Ishikawa (cell line): ENCODE results near the gene ABI3.

Experiments used
- CEBPB ChIP-seq: IDR thresholded peaks from 2 replicates; pipeline ENCODE4 v1.6.1; 2012
- CREB1 ChIP-seq: IDR thresholded peaks from 2 replicates; pipeline ENCODE4 v1.6.1; 2012; ENCODE audit warnings: low read depth
- EGR1 ChIP-seq: IDR thresholded peaks from 2 replicates; pipeline ENCODE4 v1.6.1; 2012
- EP300 ChIP-seq: IDR thresholded peaks from 2 replicates; pipeline ENCODE4 v1.6.1; 2012; ENCODE audit warnings: borderline replicate concordance
- FOXM1 ChIP-seq: IDR thresholded peaks from 2 replicates; pipeline ENCODE4 v1.6.1; 2012; ENCODE audit warnings: low read depth, borderline replicate concordance
- MAX ChIP-seq: IDR thresholded peaks from 2 replicates; pipeline ENCODE4 v1.6.1; 2012
- NFIC ChIP-seq: IDR thresholded peaks from 2 replicates; pipeline ENCODE4 v1.6.1; 2012
- RAD21 ChIP-seq: IDR thresholded peaks from 2 replicates; pipeline ENCODE4 v1.6.1; 2012; ENCODE audit warnings: low read depth
- TAF1 ChIP-seq: IDR thresholded peaks from 2 replicates; pipeline ENCODE4 v1.6.1; 2012; ENCODE audit warnings: low read depth, mild to moderate bottlenecking
- TCF12 ChIP-seq: IDR thresholded peaks from 2 replicates; pipeline ENCODE4 v1.6.1; 2012; ENCODE audit warnings: low read depth
- TEAD4 ChIP-seq: IDR thresholded peaks from 2 replicates; pipeline ENCODE4 v1.6.1; 2012
- YY1 ChIP-seq: IDR thresholded peaks from 2 replicates; pipeline ENCODE4 v1.6.1; 2012; ENCODE audit warnings: low read depth
- ZBTB7A ChIP-seq: IDR thresholded peaks from 2 replicates; pipeline ENCODE4 v1.6.1; 2012; ENCODE audit warnings: low read depth
- TF ChIP-seq, protein P1 (sequence below): IDR thresholded peaks from 2 replicates; pipeline ENCODE4 v1.6.1; 2012
- TF ChIP-seq, protein P2 (sequence below): IDR thresholded peaks from 2 replicates; pipeline ENCODE4 v1.6.1; 2012; ENCODE audit warnings: low read depth, mild to moderate bottlenecking

Gene ABI3

GRCh38 chr17:49196520-49196919 lies 14.0 kb upstream of the ABI3 start:
- TF ChIP-seq TEAD4 = no peak
- TF ChIP-seq CEBPB = no peak
- TF ChIP-seq, protein P1, sequence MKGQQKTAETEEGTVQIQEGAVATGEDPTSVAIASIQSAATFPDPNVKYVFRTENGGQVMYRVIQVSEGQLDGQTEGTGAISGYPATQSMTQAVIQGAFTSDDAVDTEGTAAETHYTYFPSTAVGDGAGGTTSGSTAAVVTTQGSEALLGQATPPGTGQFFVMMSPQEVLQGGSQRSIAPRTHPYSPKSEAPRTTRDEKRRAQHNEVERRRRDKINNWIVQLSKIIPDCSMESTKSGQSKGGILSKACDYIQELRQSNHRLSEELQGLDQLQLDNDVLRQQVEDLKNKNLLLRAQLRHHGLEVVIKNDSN = no peak
- no peak for TF ChIP-seq MAX
- no peak for TF ChIP-seq TAF1
- TF ChIP-seq, protein P2, sequence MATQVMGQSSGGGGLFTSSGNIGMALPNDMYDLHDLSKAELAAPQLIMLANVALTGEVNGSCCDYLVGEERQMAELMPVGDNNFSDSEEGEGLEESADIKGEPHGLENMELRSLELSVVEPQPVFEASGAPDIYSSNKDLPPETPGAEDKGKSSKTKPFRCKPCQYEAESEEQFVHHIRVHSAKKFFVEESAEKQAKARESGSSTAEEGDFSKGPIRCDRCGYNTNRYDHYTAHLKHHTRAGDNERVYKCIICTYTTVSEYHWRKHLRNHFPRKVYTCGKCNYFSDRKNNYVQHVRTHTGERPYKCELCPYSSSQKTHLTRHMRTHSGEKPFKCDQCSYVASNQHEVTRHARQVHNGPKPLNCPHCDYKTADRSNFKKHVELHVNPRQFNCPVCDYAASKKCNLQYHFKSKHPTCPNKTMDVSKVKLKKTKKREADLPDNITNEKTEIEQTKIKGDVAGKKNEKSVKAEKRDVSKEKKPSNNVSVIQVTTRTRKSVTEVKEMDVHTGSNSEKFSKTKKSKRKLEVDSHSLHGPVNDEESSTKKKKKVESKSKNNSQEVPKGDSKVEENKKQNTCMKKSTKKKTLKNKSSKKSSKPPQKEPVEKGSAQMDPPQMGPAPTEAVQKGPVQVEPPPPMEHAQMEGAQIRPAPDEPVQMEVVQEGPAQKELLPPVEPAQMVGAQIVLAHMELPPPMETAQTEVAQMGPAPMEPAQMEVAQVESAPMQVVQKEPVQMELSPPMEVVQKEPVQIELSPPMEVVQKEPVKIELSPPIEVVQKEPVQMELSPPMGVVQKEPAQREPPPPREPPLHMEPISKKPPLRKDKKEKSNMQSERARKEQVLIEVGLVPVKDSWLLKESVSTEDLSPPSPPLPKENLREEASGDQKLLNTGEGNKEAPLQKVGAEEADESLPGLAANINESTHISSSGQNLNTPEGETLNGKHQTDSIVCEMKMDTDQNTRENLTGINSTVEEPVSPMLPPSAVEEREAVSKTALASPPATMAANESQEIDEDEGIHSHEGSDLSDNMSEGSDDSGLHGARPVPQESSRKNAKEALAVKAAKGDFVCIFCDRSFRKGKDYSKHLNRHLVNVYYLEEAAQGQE = no peak
- TF ChIP-seq FOXM1 = no peak
- TF ChIP-seq ZBTB7A = no peak
- TF ChIP-seq CREB1 = no peak
- no peak for TF ChIP-seq EP300

GRCh38 chr17:49197346-49197998 lies 13.0 kb upstream of the ABI3 start:
- TF ChIP-seq, protein P1 = no peak
- TF ChIP-seq EGR1 = no peak
- no peak for TF ChIP-seq CEBPB
- no peak for TF ChIP-seq FOXM1
- TF ChIP-seq MAX = no peak
- TF ChIP-seq, protein P2 = no peak
- no peak for TF ChIP-seq ZBTB7A
- TF ChIP-seq CREB1 = no peak
- TF ChIP-seq TEAD4 = no peak

DNA sequence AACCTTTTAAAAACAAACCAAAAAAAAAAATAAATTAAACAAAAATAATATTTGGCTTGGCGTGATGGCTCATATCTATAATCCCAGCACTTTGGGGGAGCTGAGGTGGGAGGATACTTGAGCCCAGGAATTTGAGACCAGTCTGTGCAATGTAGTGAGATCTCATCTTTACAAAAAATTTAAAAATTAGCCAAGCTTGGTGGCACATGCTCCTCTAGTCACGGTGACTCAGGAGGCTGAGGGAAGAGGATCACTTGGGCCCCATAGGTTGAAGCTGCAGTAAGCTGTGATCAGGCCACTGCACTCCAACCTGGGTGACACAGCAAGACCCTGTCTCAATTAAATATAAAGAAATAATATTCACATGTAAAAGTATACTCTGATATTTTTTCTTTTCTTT lies 12.3 kb upstream of the ABI3 start:
- TF ChIP-seq TEAD4 (no peak), FOXM1 (no peak), RAD21 (no peak), YY1 (no peak), NFIC (no peak), CEBPB (no peak), EGR1 (no peak), TCF12 (no peak), TAF1 (no peak), MAX (no peak), CREB1 (no peak), EP300 (no peak), ZBTB7A (no peak)
- TF ChIP-seq, protein P1 = no peak
- TF ChIP-seq, protein P2 = no peak

DNA sequence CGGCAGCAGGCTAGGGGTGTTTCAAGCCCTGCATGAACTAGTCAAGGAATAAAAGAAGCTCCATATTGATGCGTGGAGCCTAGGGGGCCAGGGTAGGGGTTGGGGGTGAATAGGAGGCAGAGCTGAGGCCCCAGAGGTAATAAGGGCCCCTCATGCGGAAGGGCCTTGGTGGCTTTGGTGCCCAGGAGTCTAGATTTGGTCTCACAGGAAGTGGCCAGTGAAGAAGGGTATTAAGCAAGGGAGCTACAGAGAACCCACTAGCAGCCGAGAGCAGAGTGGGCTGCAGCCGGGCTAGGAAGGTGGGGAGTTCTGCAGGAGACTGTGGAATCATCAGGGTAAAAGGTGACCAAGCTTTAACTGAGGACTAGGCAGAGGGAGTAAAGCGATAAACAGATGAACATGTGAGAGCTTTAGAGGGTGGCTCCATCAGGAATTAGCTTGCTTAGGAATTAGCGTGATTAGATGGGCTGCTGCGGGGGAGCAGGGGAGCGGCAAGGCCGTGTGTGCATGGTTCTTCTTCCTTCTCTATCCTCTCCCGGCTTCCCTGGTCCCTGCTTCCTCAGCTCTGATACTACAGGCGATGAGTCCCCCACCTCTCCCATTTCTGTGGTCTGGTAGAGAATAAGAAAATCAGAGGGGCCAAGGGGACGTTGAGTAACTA lies 10.0 kb upstream of the ABI3 start:
- TF ChIP-seq, protein P1 = no peak
- no peak for TF ChIP-seq CREB1
- TF ChIP-seq MAX = no peak
- no peak for TF ChIP-seq TEAD4
- TF ChIP-seq, protein P2 = no peak
- no peak for TF ChIP-seq TAF1
- TF ChIP-seq YY1 = no peak
